Central memory CD8-positive, alpha-beta T cell (primary cell): Measurements from ENCODE around the gene CST4.
"Not testable (repeated sequence)": the region's sequence is repeated elsewhere in the genome, so short reads cannot be mapped to it uniquely, and the experiment has no call there.

Experiments
- ATAC-seq: fragments of 150-1000 bp; cut with Tn5 transposase; replicated peaks from 2 replicates; pipeline ENCODE4 v1.10.0; 2022; ENCODE audit warnings: mild to moderate bottlenecking, moderate FRiP score, moderate number of reproducible peaks; ENCODE audit not compliant: poor library complexity, severe bottlenecking; ENCODE audit errors: extremely low read depth
- DNase-seq, 2 donors: peaks; one replicate each; pipeline ENCODE4 v3.0.0; 2021; ENCODE audit warnings: low spot score in 2 of 2
- H3K27ac Mint-ChIP-seq: one replicate; pipeline ENCODE4 v1.8.0; 2022; ENCODE audit warnings: low read depth, mild to moderate bottlenecking, moderate library complexity, mixed read lengths
- H3K27me3 Mint-ChIP-seq: one replicate; pipeline ENCODE4 v1.8.0; 2022; ENCODE audit warnings: mixed read lengths
- H3K36me3 Mint-ChIP-seq: one replicate; pipeline ENCODE4 v1.8.0; 2022; ENCODE audit warnings: mild to moderate bottlenecking, moderate library complexity, mixed read lengths; ENCODE audit not compliant: insufficient read depth
- H3K4me1 Mint-ChIP-seq: one replicate; pipeline ENCODE4 v1.8.0; 2022; ENCODE audit warnings: mixed read lengths
- H3K4me3 Mint-ChIP-seq: one replicate; pipeline ENCODE4 v1.8.0; 2022; ENCODE audit warnings: mild to moderate bottlenecking, moderate library complexity, mixed read lengths
- H3K9me3 Mint-ChIP-seq: one replicate; pipeline ENCODE4 v1.8.0; 2022; ENCODE audit warnings: mixed read lengths

Gene CST4

DNA sequence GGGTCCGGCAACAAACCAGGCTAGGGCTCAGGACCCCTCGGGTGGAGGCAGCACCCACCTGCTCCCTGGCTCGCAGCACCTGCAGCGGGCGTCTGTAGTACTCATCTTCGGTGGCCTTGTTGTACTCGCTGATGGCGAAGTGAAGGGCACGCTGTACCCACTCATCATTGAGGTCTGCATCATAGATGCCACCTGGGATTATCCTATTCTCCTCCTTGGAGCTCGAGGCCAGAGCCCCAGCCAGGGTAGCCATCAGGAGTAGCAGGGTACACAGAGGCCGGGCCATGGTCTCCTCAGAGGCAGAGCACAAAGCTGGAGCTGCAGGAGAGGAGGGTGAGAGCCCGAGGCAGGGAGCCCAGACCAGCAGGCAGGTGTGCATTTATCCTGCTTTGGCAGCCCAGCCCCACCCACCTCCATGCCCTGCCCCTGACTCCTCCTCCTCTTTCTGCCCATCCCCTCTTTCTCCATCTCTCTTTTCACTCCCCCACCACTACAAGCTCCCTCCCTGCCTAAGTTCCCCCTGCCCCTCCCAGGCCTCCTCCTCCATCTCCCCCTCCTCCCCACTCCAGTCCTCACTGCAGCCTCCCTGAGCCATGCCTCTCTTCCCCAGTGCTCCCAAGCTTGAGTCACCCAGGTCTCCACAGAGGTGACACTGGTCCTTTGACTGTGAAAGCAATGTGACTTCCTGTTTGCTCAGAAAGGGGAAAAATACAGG lies at the start of gene CST4:
Gene CST4 (minus strand): TSS at position 355 of the 715 bp plus-strand sequence. CDS start 69 bp downstream, at position 286.
- peaks cover 47% of the 10 kb centered on the region for H3K27me3 Mint-ChIP-seq
- not testable (repeated sequence) for H3K4me3 Mint-ChIP-seq, H3K4me1 Mint-ChIP-seq, ATAC-seq, H3K36me3 Mint-ChIP-seq, H3K9me3 Mint-ChIP-seq, H3K27ac Mint-ChIP-seq, DNase-seq

DNA sequence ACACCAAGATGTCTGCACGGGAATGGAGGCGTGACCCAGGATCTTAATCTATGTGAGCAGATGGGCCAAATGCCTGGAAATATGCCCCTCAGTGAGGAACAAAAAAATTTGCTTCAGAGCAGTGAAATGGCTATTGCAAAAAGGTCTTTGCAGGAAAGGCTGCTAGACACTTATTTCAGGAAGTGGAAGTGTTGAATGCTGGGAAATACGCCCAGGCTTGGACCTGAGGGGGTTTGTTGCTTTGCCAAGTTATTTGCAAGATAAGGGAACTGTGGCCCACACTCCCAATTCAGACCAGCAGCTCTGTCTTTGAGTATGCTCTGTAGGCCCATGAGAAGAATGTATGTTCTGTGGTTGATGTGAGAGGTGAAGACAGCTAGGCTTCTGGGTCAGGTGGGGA lies 46.6 kb upstream of the CST4 start:
- not testable (repeated sequence) for H3K36me3 Mint-ChIP-seq, H3K4me3 Mint-ChIP-seq, DNase-seq, H3K9me3 Mint-ChIP-seq, H3K27ac Mint-ChIP-seq, ATAC-seq, H3K4me1 Mint-ChIP-seq
- H3K27me3 Mint-ChIP-seq = peaks cover 79% of the 10 kb centered on the region

DNA sequence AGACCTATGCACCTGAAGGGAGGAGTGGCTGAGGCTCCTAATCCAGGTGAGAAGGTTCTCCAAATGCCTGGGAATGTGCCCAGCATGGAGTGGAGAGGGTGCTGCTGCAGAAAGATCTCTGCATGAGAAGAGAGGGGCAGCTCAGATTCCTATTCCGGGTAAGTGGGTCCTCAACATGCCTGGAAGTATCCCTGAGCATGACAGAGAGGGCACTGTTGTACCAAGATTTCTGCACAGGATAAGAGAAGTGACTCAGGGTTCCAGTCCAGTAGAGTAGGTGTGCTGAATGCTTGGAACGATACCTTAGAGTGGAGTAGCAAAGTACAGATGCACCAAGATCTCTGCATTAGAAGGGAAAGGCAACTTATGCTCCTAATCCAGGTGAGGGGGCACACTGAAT lies 46.1 kb upstream of the CST4 start:
- peaks cover 76% of the 10 kb centered on the region for H3K27me3 Mint-ChIP-seq
- not testable (repeated sequence) for DNase-seq, H3K4me1 Mint-ChIP-seq, ATAC-seq, H3K9me3 Mint-ChIP-seq, H3K4me3 Mint-ChIP-seq, H3K27ac Mint-ChIP-seq, H3K36me3 Mint-ChIP-seq

DNA sequence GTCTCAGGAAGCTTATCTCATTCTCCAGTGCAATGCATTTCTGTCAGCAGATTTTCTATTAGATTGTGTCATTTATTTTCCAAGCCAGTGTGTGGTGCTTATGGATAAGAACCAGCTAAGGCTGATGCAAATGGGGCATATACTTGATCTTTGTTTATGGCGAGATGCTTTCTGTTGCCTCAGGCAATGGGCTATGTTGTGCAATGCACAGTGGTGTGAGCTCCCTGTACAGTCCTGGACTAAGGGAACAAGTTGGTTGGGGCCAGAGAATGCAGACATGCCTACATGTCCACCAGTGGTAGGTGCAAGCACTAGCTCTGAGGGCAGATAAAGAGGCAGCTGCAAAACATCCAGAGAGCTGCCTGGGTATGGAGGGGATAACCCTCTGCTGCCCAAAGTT lies 45.6 kb upstream of the CST4 start:
- H3K27me3 Mint-ChIP-seq = peaks cover 71% of the 10 kb centered on the region
- H3K4me1 Mint-ChIP-seq, DNase-seq, ATAC-seq, H3K9me3 Mint-ChIP-seq, H3K4me3 Mint-ChIP-seq, H3K36me3 Mint-ChIP-seq, H3K27ac Mint-ChIP-seq: not testable (repeated sequence)

DNA sequence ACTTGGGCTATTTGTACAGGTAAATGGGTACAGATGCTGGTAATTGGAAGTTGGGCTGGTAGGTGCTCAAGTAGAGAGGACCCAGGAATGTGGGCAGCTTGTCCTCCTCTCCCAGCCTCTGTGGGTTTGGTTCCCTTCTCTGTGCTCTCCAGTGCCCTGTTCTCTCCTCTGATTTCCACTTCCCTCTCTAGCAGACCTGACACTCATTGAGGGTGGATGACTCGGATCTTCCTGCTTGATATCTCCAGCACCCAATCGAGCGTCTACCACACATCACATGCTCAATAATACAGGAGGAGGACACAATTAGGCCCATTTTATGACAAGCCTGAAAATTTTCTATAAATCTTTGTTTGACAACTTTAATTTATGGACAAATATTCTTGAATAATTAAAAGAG lies 38.2 kb upstream of the CST4 start:
- H3K4me1 Mint-ChIP-seq = no peaks in the 10 kb centered on the region
- H3K36me3 Mint-ChIP-seq = no peaks in the 10 kb centered on the region
- no peak overlapping the region for H3K4me3 Mint-ChIP-seq
- ATAC-seq (no peak), DNase-seq (no peak)
- H3K27me3 Mint-ChIP-seq = peaks cover 13% of the 10 kb centered on the region
- no peaks in the 10 kb centered on the region for H3K9me3 Mint-ChIP-seq
- H3K27ac Mint-ChIP-seq = no peak overlapping the region

DNA sequence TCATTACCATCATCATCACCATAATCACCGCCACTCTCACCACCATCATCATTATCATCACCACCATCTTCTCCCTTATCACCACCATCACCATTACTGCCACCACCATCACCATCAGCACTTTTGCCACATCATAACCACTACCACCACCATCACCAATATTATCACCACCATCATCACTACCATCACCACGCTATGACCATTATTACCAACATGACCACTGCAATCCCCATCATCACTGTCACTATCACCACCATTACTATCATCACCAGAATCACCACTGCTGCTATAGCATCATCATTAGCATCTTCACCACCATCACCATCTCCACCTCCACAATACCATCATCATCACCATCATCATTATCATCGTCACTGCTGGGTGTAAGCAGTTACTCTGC lies 36.3 kb upstream of the CST4 start:
- no peak for DNase-seq
- Mint-ChIP-seq H3K27ac (no peak overlapping the region), H3K36me3 (no peaks in the 10 kb centered on the region), H3K4me1 (no peaks in the 10 kb centered on the region), H3K27me3 (peaks cover 10% of the 10 kb centered on the region), H3K9me3 (no peaks in the 10 kb centered on the region), H3K4me3 (no peak overlapping the region)
- ATAC-seq = no peak

- H3K4me3 Mint-ChIP-seq, H3K36me3 Mint-ChIP-seq, DNase-seq, H3K9me3 Mint-ChIP-seq, ATAC-seq, H3K27ac Mint-ChIP-seq, H3K4me1 Mint-ChIP-seq: not testable (repeated sequence)
- peaks cover 13% of the 10 kb centered on the region for H3K27me3 Mint-ChIP-seq
These were observed 34.9 kb upstream of the CST4 start for GRCh38 chr20:23723659-23724307.

- not testable (repeated sequence) for H3K27ac Mint-ChIP-seq, DNase-seq, H3K4me1 Mint-ChIP-seq, H3K9me3 Mint-ChIP-seq, ATAC-seq, H3K4me3 Mint-ChIP-seq, H3K36me3 Mint-ChIP-seq
- peaks cover 18% of the 10 kb centered on the region for H3K27me3 Mint-ChIP-seq
These were observed 34.0 kb upstream of the CST4 start for GRCh38 chr20:23722851-23723250.

- H3K27ac Mint-ChIP-seq = no peak overlapping the region
- no peak overlapping the region for H3K4me3 Mint-ChIP-seq
- H3K4me1 Mint-ChIP-seq = no peaks in the 10 kb centered on the region
- H3K36me3 Mint-ChIP-seq = no peaks in the 10 kb centered on the region
- DNase-seq (no peak), ATAC-seq (no peak)
- H3K27me3 Mint-ChIP-seq = peaks cover 26% of the 10 kb centered on the region
- H3K9me3 Mint-ChIP-seq = no peaks in the 10 kb centered on the region
These were observed 33.1 kb upstream of the CST4 start for GRCh38 chr20:23721962-23722361.

DNA sequence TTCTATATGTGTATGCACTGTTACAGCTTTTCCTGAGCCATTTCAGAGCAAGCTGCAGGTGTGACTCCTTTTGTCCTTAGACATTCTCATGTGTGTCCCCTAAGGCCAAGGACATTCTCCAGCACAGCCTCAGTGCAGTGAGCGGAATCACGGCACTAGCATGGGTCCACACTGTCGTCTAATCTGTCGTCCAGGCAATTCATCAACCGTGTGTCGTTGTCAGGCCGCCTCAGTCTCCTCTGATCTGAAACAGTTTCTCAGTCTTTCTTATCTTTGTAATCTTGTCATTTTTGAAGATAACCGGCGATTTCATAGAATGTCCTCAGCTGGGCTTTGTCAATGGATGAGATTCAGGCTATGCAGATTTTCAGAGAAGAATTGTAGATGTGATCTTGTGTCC lies 30.5 kb upstream of the CST4 start:
- not testable (repeated sequence) for H3K4me3 Mint-ChIP-seq, DNase-seq, H3K4me1 Mint-ChIP-seq, H3K36me3 Mint-ChIP-seq, H3K27ac Mint-ChIP-seq, H3K9me3 Mint-ChIP-seq, ATAC-seq
- H3K27me3 Mint-ChIP-seq = peaks cover 29% of the 10 kb centered on the region

DNA sequence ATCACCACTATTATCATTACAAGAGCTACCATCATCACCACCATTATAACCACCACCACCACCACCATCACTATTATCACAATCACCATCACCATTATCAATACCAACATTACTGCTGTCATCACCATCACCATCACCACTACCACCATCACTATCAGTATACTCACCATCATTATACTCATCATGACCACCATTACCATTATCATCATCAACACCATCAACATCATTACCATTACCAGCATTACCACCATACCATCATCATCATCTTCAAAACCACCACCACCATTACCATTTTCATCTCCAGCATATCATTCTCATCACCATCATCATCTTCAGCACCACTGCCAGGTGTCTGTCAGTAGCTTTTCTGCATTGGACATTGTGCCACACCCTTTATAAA lies 22.9 kb upstream of the CST4 start:
- H3K4me3 Mint-ChIP-seq, H3K9me3 Mint-ChIP-seq, H3K36me3 Mint-ChIP-seq, ATAC-seq, H3K27me3 Mint-ChIP-seq, H3K4me1 Mint-ChIP-seq, H3K27ac Mint-ChIP-seq, DNase-seq: not testable (repeated sequence)

DNA sequence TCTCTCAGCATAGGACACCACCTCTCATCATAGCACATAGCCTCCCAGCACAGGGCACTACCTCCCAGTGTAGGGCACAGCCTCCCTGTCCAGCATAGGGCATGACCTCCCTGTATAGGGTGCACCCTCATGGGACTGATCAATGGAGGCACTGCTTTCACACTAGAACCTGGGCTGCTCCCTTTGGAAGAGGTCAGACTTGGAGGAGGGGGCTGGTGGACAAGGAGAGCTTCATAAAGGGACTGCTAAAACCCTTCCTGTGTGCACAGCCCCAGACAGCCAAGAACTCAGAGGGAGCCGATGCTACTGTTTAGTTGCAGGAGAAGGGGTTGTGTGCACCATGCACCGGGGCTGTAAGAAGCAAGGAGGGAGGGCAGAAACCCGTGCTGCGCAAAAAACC lies 21.9 kb upstream of the CST4 start:
- no peak overlapping the region for H3K27ac Mint-ChIP-seq
- peaks cover 13% of the 10 kb centered on the region for H3K27me3 Mint-ChIP-seq
- no peaks in the 10 kb centered on the region for H3K36me3 Mint-ChIP-seq
- ATAC-seq = no peak
- no peak for DNase-seq
- no peaks in the 10 kb centered on the region for H3K4me1 Mint-ChIP-seq
- H3K9me3 Mint-ChIP-seq = no peaks in the 10 kb centered on the region
- H3K4me3 Mint-ChIP-seq = no peak overlapping the region

GRCh38 chr20:23705895-23706294 lies 17.1 kb upstream of the CST4 start:
- Mint-ChIP-seq H3K9me3 (no peaks in the 10 kb centered on the region), H3K4me1 (no peaks in the 10 kb centered on the region), H3K27ac (no peak overlapping the region), H3K4me3 (no peak overlapping the region), H3K27me3 (peaks cover 27% of the 10 kb centered on the region), H3K36me3 (no peaks in the 10 kb centered on the region)
- ATAC-seq (no peak), DNase-seq (no peak)
